Left hindlimb (tissue), 1 donor: ENCODE measurements around the gene TRPM1.

ENCODE experiments used
- DNase-seq: peaks from one replicate; pipeline ENCODE4 v3.0.0-alpha.2; 2018

TRPM1 gene

DNA sequence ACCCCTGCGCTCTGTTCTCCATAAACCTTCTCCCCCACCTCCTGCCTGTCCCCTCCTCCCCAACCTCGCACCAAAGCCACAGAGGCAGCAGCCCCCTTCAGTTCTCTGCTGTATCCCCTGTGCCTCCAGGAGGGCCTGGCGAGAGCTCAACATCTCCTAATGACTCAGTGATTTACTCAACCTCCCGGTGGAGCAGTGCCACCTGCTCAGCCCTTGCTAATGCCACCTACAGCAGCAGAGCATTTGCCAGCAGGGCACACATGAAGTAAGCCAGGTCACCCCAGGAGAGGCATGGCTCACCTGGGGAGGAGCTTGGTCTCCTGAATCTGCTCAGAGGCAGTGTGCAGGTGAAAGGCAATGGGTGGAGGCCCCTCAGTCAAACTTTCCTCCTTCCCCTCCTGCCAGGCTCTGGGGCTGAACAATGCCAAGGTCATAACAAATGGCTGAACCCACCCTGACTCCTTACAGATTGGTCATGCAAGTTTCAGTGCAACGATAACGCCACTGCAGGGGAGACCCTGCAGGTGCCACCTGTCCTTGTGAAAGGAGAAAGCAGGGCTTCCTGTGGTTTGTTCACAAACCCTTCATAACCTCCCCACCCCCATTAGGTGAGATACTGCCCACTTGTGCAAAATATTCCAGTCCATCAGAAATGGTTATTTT, 19.8 kb downstream of the TRPM1 start:
- DNase-seq: no peak

DNA sequence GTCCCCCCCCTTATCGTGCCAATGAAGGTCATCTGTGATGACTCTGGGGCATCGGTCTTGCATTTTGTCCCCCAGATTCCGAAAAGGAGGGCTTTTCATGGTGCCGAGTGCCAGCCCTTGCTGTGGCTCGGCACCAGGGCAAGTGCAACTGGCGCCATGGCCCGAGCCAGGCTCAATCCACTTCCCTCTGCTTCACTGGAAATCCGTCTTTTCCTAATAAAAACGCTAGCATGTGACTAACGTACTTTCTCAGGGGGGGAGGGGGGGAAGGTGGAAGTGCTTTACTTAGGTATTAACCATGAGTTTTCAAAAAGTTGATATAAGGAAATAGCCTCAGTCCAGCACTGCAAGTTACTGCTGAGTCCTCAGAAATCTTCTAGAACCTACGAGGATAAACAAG, 20.5 kb downstream of the TRPM1 start:
- DNase-seq: no peak

DNA sequence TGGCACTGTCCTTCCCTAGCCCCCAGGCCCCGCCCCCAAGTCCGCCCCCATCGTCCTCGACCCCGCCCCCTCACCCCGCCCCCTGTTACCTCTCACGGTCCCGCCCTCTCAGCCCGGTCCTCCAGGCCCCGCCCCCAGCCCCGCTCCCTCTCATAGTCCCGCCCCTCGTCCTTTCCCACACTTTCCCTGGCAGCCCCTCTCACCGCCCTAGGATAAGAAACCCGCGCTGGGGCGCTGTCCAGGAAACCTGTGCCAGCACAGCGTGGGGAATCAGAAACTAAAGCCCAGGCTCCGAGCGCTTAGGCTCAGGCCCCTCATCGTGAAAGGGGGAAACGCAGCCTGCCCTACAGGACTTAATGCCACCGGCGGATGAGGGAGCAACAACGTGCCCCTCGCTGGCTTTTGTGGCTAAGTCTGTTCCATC, 20.9 kb downstream of the TRPM1 start:
- no peak for DNase-seq

DNA sequence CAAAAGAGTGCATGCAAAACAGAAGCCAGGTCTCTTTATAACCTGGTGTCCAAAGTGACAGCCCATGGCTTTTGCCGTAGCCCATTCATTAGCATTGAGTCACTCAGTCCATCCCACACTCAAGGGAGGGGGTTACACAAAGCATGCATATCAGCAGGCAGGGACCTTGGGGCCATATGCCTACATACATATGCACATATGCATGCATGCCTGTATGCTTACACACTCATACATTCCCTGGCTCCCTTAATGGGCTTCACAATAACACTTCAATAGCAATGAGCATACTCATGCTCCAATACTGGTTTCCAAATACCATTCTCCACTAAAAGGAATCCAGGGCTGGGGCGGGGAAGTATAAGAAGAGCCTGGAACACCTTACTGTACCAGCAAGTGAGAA, 22.0 kb downstream of the TRPM1 start:
- DNase-seq: no peak

DNA sequence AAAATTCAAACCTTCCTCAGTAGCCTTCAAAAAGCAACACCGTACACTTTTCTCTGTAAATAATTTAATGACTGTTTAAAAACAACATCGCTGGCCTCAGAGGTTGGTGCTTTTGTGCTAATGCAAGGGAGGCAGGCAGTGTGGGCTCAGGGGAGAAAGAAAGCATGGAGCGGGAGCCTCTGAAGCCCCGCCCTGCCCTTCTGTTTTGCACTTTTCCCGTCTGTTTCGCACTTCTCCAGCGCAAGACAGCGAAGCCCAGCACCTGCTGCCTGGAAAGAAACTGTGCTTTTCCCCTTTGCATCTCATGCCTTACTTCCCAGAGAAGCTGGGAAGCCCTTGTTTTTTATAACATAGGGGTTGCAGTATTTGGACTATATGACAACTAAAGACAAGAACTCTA, 23.1 kb downstream of the TRPM1 start:
- no peak for DNase-seq

DNA sequence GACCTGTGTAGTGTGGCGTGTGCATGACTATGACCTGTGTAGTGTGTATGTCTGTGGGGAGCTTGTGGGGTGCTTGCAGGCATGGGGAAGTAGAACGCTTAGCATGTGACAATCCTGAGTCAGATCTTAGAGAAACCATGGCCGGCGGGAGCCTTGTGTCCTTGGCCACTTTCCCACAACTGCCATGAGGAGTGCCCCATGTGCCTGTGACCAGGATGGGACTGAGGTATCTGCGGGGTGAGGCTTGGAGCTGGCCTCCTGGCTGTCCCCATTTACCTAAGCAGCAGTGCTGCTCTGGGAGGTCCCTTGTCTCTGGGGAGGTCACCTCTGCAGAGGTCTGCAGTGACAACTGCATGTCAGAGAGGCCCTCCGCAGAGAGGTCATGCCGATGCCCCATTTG, 23.6 kb downstream of the TRPM1 start:
- no peak for DNase-seq

DNA sequence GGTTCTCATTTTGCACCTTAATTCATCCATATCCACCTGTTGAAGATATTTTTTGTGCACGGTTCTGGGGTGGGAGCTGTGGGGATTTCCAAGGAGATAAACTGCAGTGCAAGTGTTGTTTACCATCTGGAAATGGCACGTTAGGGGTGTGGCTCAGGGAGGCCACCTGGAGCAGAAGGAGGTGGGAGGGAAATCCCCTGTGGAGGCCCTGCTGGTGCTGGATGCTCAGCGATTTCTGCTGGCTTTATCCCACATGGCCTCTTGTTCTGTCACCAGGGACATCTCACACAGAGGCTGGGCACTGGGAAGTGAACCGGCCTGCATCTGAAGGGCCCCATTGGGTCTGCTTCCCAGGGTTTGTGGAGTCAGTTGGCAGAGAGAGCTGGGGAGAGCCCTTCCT, 24.3 kb downstream of the TRPM1 start:
- no peak for DNase-seq

DNA sequence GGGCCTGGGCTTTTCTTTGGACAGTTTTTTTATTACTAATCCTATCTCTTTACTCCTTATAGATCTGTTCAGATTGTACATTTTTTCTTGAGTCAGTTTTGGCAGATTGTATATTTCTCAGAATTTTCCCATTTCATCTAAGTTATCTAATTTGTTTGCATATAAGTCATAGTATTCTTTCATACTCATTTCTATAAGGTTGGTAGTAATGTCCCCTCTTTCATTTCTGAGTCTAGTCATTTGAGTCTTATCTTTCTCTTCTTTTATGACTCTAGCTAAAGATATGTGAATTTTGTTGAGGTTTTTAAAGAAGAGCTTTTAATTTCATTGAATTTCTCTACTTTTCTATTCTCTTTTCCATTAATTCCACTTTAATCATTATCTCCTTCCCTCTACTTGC, 27.2 kb downstream of the TRPM1 start:
- DNase-seq: no peak

DNA sequence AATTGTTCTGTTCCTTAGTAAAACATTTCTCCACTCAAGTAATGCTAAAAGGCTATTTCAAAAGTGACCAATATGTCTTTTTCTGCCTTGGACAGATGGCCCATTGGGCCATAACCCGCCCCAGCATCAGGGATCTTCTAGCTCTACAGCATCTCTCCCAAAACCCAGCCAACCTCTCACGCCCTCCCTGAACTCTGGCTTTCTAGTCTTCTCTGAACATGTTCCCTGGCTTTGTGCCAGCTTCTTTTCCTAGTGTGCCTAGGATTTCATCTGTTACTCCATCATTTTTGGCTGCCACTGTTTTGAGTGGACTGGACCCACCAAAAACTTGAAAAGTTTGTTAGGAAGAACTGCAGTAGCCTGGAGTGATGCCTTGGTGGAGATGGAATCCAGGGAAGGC, 30.7 kb downstream of the TRPM1 start:
- no peak for DNase-seq

DNA sequence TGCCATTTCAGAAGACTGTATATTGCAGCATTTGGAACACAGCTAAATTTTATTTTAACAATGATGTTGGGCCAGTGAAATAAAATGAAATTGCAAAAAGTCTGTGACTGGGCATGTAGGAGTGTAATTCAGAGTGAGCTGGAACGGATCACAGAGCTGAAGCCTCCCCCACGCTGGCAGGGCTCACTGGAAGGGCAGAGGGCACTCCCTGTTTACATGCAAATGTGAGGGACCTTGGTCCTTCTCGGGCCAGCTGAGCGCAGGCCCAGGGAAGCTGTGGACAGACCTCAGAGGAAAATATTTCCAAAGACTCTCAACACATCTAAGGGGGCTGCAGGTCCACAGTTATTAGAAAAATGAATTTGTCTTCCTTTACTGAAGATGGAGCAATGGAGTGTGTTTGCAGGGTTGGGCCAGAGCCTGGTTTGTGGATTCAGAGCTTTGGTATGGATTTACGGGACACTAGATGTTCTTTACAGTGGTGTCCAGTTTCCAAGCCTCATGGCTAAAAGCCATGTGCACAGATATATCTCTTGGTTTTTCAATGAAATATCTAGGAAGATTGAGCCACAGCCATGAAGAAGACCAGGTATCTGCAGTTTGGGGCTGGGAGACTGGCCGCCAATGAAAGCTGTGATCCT, 32.0 kb downstream of the TRPM1 start:
- no peak for DNase-seq

DNA sequence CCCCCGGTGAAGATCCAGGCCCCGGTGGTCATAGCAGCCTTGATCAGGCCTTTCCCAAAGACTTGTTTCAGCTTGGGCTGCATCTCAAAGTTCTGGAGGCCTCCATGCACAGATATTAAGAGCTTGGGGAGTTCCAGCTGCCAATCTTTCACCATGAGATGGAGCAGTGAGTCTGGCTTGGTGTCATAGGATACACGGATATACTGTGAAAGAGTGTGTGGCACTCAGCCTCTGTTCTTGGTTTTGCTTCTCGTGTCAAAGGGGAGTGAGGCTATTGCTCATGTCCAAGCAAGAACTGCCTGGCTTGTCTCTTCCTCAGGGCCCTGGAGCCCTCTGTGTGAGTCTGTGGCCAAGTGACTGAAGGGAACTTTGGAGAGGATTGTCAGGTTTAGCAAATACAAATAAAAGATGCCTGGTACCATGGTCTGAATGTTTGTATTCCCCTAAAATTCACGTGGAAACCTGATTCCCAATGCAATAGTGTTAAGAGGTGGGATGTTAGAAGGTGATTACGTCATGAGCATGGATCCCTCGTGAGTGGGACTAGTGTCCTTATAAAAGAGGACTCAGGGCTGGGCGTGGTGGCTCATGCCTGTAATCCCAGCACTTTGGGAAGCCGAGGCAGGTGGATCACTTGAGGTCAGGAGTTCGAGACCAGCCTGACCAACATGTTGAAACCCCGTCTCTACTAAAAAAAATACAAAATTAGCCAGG, 33.5 kb downstream of the TRPM1 start:
- no peak for DNase-seq

DNA sequence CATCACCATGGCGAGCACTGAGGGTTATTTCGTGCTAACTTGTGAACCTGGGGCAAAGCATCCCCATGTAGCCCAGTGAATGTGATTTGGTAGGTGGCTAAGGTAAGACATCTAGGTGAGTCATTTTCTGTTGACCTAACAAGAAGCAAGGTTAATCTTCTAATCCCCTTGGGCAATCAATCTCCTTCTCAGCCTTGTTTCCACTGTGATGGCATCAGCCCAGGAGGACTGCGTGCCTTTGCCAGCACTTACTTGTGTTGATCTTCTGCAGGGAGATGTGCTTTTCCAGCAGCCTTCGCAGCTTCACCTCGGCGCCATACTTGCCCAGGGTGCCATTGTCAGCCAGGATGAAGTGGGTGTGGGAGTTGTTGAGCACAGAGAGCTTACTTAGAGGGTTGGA, 35.7 kb downstream of the TRPM1 start:
- DNase-seq: no peak

DNA sequence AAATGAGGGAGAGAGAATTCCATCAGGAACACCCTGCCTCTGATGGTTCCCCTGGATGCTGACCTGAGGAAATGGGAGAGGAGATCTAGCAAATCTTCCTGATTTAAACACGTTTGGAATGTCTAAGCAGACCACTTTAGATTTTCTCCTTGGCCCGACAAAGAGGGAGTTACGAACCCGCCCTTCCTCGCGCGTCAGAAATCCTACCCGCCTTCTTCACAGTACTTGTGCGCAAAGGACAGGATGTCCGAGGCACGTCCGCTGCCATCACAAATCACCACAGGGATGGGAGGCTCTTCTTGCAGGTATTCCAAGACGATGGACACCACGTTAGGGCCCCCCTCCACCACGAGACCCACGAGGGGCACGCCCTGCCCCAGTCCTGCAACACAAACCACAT, 38.6 kb downstream of the TRPM1 start:
- no peak for DNase-seq

DNA sequence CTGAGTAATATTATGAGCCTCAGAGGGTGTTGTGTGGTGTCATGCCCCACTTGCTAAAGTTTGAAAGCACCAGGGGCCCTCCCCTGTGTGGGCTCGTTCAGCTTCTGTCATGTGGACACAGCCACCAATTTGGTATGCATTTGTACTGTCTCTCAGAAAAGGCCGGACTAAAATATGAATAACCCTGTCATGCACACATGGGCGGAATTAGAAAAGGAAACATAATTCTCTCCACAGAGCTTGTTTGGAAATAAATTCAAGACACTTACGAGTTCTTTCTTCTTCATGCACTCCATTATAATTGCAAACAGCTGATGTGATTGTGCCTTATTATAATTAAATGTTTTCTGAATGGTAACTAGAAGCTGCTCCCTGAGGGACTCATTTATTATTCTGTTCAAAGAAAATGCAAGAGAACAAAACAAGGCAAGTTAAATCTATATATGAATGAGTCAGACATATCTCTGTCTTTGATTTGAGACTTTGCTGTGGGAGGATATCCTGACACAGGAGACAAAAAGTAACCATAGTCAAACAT, 39.1 kb downstream of the TRPM1 start:
- no peak for DNase-seq

DNA sequence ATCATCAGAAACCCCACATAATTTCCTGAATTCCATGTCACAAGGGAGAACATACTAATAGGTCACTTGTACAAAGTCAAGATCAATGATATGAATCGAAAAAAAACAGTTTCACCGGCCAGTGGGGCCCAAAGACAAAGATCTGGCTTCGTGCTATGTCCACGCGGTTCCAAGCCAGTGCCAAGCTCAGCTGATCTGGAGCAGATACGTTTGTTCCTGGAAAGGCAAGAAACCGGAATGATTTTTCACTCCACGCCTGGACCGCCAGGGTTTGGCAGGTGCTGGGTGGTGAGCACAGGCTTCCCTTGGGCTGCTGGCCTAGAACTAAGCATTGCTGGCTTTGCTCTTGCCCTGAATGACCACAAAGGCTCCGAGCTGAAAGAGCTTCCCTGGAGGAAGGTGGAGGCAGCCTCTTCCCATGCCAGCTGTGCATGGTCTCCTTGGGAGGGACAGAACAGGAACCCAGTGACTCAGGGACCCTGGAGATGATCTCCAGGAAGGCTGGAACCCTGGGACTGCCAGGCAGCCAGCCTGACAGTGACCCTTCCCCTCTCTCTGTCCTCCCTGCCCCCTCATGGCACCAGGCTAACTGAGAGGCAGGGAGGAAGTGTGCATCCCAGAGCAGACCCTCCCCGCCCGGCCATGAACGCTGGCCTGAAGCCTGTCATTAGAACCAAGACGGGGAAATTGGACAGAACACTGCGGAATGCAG, 40.9 kb downstream of the TRPM1 start:
- no peak for DNase-seq

DNA sequence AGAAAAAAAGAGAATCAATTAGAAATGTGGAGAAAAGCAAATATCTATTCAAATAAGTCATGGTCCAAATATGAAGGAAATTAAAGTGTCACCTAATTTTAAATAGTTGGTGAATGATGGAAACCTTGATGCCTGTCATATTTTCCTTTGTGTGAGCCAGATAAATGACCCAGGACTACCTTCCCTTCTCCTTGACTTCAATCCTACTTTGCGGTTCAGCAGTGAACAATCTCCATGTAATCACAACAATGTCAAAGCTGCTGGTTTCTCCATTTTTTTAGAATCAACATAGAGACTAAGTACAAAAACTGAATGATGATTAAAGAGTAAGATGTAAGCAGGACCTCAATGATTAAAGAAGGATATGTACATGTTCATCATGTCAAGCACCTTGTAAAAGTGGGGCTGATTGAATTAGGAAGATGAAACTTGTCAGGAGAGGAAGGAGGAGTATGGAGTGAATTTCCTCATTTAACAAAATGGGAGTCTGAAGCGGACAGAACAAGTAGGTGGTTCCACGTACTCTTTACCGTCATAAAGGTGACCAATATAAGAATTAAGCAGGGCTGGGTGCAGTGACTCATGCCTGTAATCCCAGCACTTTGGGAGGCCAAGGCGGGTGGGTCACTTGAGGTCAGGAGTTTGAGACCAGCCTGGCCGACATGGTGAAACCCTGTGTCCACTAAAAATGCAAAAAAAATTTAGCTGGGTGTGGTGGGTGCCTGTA, 43.1 kb downstream of the TRPM1 start:
- no peak for DNase-seq

DNA sequence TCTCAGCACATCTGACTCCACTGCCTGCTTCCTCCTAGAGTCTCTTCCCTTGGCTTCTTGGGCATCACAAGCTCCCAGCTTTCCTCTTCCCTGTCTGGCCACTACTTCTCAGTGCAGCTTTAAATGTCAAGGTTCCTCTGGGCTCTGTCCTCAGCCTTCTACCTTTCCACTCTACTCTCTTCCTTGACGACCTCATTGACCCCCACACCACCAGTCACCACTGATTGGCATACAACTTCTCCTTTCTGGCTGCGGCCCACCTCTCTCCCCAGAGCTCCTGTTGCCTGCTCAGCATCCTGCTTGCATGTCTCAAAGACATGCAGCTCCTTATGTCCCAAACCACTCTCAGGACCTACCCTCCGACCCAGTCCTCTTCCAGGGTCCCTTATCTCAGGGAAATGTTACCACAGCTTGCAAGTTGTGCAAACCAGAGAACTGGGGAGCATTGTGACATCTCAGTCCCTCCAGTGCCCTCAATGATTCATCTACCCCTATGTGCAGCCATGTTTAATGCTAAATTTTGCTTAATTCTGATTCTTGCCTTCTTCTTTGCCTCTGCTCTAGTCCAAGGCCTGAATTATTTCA, 49.9 kb downstream of the TRPM1 start:
- no peak for DNase-seq

DNA sequence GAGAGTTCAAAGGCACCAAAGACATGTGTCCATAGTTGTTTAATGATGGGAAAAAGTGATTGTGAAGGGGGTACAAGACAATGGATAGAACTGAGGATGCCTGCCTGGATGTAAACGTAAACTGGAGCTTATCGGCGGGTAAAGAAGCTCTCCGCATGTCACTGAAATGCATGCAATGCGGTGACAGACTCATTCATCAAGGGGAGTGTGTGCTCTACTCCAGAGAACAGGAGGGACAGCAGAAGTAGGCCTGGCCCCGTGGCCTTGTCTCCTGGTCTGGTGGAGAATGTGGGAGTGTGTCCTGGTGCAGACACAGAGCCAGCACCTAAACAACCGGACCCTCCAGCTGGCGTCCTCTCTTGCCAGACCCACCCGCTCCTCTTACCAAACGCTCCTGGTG, 50.6 kb downstream of the TRPM1 start:
- no peak for DNase-seq

DNA sequence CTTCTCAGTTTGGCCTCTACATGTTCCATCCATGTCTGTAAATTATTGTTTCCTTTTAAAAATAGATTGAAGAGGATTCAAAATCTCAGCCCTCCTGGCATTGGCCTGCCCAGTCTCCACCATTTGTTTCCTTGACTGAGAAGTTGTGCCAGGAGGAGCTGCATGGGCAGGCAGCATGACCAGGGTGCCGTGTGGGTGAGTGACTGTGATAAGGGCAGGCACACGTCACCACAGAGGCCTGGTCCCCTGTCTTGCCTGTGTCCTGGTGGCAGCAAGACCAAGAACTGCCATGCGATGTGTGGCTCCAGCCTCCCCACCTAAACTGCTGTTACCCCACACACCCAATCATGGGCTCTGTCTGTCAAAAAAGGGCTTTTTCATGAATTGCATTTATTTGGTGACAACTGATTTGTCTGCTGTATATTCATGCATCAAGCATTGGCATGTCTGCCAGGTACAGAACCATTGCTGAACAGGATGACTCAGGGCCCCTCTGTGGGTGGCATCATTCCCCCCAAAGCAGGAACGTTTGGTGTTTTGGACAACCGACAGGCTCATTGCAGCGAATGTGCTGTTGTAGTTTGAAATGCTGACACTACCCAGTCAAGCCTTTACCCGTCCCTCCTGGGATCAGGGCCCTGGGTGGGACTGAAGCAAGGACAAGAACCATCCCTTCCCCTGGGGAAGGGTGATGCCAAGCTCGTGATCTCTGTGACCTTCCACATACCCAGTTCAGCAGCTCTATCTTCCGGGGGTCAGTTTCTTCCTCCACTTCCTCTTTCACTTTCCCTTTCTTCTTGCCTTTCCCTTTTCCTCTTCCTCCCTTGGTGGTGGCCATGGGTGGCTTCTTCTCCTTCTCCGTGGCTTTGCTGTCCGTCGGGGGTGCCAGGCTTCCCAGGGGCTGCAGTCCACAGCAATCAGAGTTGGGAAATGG, 51.6 kb downstream of the TRPM1 start:
- no peak for DNase-seq

DNA sequence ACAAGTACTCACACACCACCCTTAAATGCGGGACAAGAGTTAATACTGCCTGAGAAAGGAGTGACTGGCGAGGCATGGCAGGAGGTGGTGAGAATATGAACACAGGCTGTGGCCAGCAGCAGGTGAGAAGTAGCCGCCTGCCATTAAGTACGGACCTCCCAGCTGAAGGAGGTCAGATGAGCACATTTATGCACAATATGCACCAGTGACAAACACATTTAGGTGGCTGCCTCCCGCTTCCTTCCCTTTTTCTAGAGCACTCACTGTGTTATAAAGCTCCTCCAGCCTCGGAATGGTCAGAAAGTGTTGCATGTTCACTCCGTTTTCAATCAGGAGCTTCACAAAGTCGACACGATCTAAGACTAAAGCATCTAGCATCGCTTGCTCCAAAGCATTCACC, 52.4 kb downstream of the TRPM1 start:
- DNase-seq: no peak

DNA sequence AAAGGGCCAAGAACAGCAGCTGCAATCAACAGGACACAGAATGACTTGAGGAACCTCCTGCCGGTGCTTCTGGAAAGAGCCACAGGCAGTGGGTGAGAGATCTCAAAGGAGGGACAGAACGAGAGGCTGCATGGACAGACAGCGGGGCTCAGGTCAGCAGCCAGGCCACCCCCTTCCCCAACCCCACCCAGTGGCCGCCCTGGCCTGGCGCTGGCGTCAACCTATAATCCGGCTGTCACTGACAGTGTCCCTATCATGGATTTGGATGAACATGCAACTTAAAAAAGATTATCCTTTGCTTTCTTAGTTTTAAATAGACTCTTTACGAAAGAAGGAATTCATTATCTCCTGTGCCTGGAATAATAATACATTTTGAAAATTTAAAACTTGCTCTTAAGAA, 54.1 kb downstream of the TRPM1 start:
- no peak for DNase-seq
